Activated T-cell treated with anti-CD3 and anti-CD28 coated beads, Interleukin-2, amount 50 U/mL, for 24 hours (primary cell): ENCODE measurements around the gene PCDHGA1.
A peak's percentile ranks its signal among the peaks of the same experiment; 100 is the strongest.

Experiments
- DNase-seq: peaks from one replicate; pipeline ENCODE4 v3.0.0-alpha.2; 2020
- H3K27ac Mint-ChIP-seq: 2 replicates; pipeline ENCODE4 v1.8.0; 2020; ENCODE audit warnings: mild to moderate bottlenecking, mixed read lengths
- H3K27me3 Mint-ChIP-seq: 2 replicates; pipeline ENCODE4 v1.8.0; 2020; ENCODE audit warnings: mixed read lengths
- H3K36me3 Mint-ChIP-seq: 2 replicates; pipeline ENCODE4 v1.8.0; 2020; ENCODE audit warnings: low read depth, mixed read lengths
- H3K4me1 Mint-ChIP-seq: 2 replicates; pipeline ENCODE4 v1.8.0; 2020; ENCODE audit warnings: low read depth, mixed read lengths
- H3K4me3 Mint-ChIP-seq: 2 replicates; pipeline ENCODE4 v1.8.0; 2020; ENCODE audit warnings: mild to moderate bottlenecking, moderate library complexity, mixed read lengths
- H3K9me3 Mint-ChIP-seq: 2 replicates; pipeline ENCODE4 v1.8.0; 2020; ENCODE audit warnings: mixed read lengths

PCDHGA1 gene

DNA sequence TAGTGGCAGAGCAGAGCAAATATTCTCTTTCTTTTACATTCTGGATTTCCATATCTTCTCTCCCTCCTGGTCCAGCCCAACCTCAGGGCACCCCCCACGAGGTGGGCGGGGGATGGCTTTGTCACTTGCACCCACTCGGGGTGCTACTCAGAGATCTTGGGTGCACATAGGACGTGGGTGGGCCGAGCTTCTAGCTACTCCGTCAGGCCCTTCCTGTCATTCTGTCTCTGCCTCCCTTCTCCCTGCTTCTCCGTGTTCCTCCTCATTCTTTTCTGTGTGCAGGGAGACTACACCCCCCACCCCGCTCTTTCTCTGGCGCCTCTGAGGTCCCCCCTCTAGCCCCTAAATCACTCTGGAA, 178.1 kb downstream of the PCDHGA1 start:
- Mint-ChIP-seq H3K27me3 (no peaks in the 10 kb centered on the region), H3K9me3 (no peaks in the 10 kb centered on the region), H3K27ac (no peak overlapping the region), H3K4me1 (peaks cover 21% of the 10 kb centered on the region), H3K4me3 (no peak overlapping the region), H3K36me3 (peaks cover 4% of the 10 kb centered on the region)
- DNase-seq, result no peak

DNA sequence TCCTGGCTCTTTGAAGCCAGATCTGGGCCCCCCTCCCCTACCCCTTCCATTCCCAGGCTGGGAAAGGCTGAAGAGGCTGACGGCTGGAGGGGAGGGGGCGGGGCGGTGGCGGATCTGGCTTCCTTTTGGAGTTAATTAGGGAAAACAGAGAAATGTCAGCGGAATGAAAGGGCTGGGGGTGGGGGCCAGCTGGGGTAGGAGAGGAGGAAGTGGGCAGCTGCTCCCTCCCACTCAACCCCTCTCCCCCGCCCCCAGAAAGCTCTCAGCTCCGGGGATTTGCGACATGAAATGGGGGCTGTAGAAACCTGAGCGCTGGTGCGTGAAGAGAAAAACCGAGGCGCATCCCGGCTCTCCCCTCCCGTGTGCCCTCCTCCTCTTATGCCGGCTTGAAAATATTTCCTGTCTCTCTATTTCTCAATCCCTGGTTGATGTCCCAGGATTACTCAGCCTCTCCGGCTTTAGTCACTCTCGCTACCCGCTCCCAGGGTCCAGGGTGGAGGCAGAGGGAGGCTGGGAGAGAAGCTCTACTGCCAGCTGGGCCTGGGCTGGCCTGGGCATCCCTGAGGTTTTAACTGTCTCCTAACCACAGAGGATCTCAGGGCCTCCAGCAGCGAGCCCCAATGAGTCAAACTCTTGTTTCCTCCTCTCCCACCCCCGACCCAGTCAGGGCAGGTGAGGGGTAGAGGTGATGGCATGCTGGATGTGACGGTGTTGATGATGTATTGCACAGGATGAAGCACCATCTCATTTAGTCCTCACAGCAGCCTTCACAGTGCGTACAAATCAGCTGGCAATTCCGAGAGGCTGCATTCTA, 178.7 kb downstream of the PCDHGA1 start:
- Mint-ChIP-seq H3K4me1 (peaks cover 27% of the 10 kb centered on the region), H3K9me3 (no peaks in the 10 kb centered on the region), H3K27me3 (no peaks in the 10 kb centered on the region), H3K27ac (no peak overlapping the region), H3K4me3 (no peak overlapping the region), H3K36me3 (peaks cover 10% of the 10 kb centered on the region)
- no peak for DNase-seq

DNA sequence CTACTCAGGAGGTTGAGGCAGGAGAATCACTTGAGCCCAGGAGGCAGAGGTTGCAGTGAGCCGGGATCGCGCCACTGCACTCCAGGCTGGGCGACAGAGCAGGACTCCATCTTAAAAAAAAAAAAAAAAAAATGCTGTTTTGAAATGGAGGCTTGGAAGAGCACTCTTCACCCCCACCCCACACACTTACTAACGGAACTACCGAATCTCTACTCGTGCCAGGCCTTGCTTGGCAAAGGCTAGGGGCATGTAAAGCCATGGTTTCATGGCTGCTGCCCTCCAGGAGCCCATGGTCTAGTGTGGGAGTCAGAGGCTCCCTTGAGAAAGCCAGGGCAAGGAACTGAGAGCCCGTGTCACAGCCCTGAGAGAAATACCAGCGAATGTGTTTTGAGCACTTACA, 179.8 kb downstream of the PCDHGA1 start:
- H3K9me3 Mint-ChIP-seq, result no peaks in the 10 kb centered on the region
- H3K27me3 Mint-ChIP-seq, result no peaks in the 10 kb centered on the region
- H3K27ac Mint-ChIP-seq, result no peak overlapping the region
- H3K4me3 Mint-ChIP-seq, result no peak overlapping the region
- H3K4me1 Mint-ChIP-seq, result peaks cover 38% of the 10 kb centered on the region
- no peak for DNase-seq
- H3K36me3 Mint-ChIP-seq, result peaks cover 10% of the 10 kb centered on the region

- Mint-ChIP-seq H3K27ac (no peak overlapping the region), H3K4me1 (peaks cover 46% of the 10 kb centered on the region), H3K9me3 (no peaks in the 10 kb centered on the region), H3K4me3 (no peak overlapping the region), H3K27me3 (no peaks in the 10 kb centered on the region), H3K36me3 (peaks cover 10% of the 10 kb centered on the region)
- DNase-seq, result no peak
Measured at GRCh38 chr5:141510850-141511601, 180.7 kb downstream of the PCDHGA1 start.

DNA sequence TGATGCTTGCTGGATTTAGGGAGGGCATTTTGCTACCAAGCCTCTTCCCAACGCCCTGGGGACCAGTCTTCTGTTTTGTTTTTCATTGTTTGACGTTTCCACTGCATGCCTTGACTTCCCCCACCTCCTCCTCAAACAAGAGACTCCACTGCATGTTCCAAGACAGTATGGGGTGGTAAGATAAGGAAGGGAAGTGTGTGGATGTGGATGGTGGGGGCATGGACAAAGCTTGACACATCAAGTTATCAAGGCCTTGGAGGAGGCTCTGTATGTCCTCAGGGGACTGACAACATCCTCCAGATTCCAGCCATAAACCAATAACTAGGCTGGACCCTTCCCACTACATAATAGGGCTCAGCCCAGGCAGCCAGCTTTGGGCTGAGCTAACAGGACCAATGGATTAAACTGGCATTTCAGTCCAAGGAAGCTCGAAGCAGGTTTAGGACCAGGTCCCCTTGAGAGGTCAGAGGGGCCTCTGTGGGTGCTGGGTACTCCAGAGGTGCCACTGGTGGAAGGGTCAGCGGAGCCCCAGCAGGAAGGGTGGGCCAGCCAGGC, 181.5 kb downstream of the PCDHGA1 start:
- peaks cover 51% of the 10 kb centered on the region for H3K4me1 Mint-ChIP-seq
- no peak overlapping the region for H3K27ac Mint-ChIP-seq
- H3K36me3 Mint-ChIP-seq, result peaks cover 10% of the 10 kb centered on the region
- no peaks in the 10 kb centered on the region for H3K27me3 Mint-ChIP-seq
- DNase-seq, result no peak
- no peak overlapping the region for H3K4me3 Mint-ChIP-seq
- H3K9me3 Mint-ChIP-seq, result no peaks in the 10 kb centered on the region

DNA sequence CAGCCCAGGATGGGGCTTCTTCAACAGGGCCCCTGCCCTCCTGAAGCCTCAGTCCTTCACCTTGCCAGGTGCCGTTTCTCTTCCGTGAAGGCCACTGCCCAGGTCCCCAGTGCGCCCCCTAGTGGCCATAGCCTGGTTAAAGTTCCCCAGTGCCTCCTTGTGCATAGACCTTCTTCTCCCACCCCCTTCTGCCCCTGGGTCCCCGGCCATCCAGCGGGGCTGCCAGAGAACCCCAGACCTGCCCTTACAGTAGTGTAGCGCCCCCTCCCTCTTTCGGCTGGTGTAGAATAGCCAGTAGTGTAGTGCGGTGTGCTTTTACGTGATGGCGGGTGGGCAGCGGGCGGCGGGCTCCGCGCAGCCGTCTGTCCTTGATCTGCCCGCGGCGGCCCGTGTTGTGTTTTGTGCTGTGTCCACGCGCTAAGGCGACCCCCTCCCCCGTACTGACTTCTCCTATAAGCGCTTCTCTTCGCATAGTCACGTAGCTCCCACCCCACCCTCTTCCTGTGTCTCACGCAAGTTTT, 182.1 kb downstream of the PCDHGA1 start:
- H3K4me1 Mint-ChIP-seq, result peaks cover 51% of the 10 kb centered on the region
- H3K27ac Mint-ChIP-seq, result peak overlapping the region; percentile 80

GRCh38 chr5:141512911-141513626, 182.8 kb downstream of the PCDHGA1 start:
- peaks cover 51% of the 10 kb centered on the region for H3K4me1 Mint-ChIP-seq
- H3K4me3 Mint-ChIP-seq, result peak overlapping the region; percentile 70
- H3K36me3 Mint-ChIP-seq, result peaks cover 10% of the 10 kb centered on the region
- H3K9me3 Mint-ChIP-seq, result no peaks in the 10 kb centered on the region
- peak overlapping the region; percentile 80 for H3K27ac Mint-ChIP-seq
- peak; percentile 67 for DNase-seq
- H3K27me3 Mint-ChIP-seq, result no peaks in the 10 kb centered on the region

More for the DNA sequence above, 182.1 kb downstream of the PCDHGA1 start:
- H3K4me3 Mint-ChIP-seq, result peak overlapping the region; percentile 70
- no peaks in the 10 kb centered on the region for H3K9me3 Mint-ChIP-seq
- no peaks in the 10 kb centered on the region for H3K27me3 Mint-ChIP-seq
- DNase-seq, result peak; percentile 88
- H3K36me3 Mint-ChIP-seq, result peaks cover 10% of the 10 kb centered on the region

DNA sequence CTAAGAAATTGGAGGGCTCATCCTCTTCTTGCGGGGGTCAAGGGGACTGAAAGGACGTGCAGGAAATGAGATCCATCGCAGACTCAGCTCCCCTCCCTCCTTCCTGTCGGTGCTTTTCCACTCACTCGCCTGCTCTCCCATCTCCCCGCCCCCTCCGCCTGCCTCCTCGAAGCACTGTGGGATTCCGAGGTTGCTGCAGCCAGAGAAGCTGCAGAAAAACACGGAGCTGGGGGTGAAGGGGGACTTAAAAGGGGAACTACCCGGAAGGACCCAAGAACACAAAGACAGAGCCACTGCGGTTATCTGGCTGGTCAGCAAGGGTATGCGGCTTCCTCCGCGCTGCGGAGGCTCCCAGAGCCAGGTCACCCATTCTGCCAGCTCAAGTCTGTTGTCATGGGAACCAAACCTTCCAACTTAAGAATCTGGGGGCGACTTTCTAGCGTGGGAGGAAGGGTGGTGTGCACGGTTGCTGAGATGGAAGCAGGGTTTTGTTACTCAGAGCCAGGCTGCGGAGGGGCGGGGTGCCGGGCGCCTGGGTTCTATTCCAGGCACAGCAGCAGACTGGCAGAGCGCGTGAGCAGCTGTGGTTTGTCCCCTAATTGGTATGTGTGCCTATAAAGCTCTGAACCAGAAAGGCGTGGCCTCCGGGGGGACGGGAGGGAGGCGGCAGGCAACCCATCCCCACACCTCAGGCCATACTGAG, 183.5 kb downstream of the PCDHGA1 start:
- Mint-ChIP-seq H3K27me3 (no peaks in the 10 kb centered on the region), H3K4me3 (peak overlapping the region; percentile 70), H3K27ac (peak overlapping the region; percentile 80), H3K36me3 (peaks cover 10% of the 10 kb centered on the region), H3K9me3 (no peaks in the 10 kb centered on the region), H3K4me1 (peaks cover 49% of the 10 kb centered on the region)
- DNase-seq, result peak; percentile 72

DNA sequence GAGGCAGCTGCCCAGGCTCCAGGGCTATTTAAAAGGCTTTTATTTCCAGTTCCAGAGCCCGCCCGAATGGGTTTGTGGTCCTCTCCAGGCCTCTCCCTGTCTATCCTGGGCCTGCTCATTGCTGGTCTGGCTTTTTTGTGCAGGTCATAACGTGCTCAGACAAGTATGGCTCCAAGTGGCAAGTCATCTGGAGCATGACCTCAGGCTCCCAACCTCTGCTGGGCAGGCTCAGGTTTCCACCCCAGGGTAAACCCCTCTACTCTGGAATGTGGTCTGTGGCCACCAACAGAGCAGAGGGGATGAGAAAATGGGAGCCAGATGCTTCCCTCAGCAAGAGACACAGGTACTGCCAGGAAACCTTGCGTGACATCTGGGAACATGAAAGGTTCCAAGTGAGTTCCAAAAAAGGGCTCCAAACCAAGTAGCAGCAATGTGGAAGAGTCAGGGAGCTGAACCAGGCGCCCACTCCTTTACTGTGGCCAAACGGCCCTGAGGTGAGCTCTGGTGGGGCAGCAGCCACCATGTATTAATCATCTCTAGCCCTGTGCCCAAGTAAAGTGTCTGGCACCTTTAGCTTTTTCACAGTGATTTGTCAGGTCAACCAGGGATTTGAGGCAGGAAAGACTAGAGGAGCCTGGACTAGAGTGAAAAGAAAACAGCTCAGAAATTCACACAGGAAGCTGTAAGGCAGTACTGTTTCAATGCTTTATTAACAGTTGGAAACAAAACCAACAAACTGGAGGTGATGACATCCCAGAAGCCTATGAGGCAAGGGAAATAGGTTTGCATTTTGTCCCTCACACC, 184.2 kb downstream of the PCDHGA1 start:
- H3K4me3 Mint-ChIP-seq, result no peak overlapping the region
- no peaks in the 10 kb centered on the region for H3K9me3 Mint-ChIP-seq
- no peaks in the 10 kb centered on the region for H3K27me3 Mint-ChIP-seq
- H3K4me1 Mint-ChIP-seq, result peaks cover 42% of the 10 kb centered on the region
- peak overlapping the region; percentile 80 for H3K27ac Mint-ChIP-seq
- H3K36me3 Mint-ChIP-seq, result peaks cover 10% of the 10 kb centered on the region
- no peak for DNase-seq

- peaks cover 44% of the 10 kb centered on the region for H3K4me1 Mint-ChIP-seq
- H3K9me3 Mint-ChIP-seq, result no peaks in the 10 kb centered on the region
- H3K27ac Mint-ChIP-seq, result peak overlapping the region; percentile 63
- H3K4me3 Mint-ChIP-seq, result no peak overlapping the region
- DNase-seq, result no peak
- no peaks in the 10 kb centered on the region for H3K27me3 Mint-ChIP-seq
- H3K36me3 Mint-ChIP-seq, result peaks cover 10% of the 10 kb centered on the region
Measured at GRCh38 chr5:141515141-141515540, 184.8 kb downstream of the PCDHGA1 start.

GRCh38 chr5:141515946-141516671, 185.8 kb downstream of the PCDHGA1 start:
- no peak overlapping the region for H3K4me3 Mint-ChIP-seq

GRCh38 chr5:141516672-141517025, 186.3 kb downstream of the PCDHGA1 start:
- peak overlapping the region; percentile 64 for H3K27ac Mint-ChIP-seq
- H3K27me3 Mint-ChIP-seq, result no peaks in the 10 kb centered on the region
- no peak overlapping the region for H3K4me3 Mint-ChIP-seq
- DNase-seq, result no peak
- peaks cover 10% of the 10 kb centered on the region for H3K36me3 Mint-ChIP-seq
- H3K4me1 Mint-ChIP-seq, result peaks cover 59% of the 10 kb centered on the region
- H3K9me3 Mint-ChIP-seq, result no peaks in the 10 kb centered on the region

More at GRCh38 chr5:141515946-141516671, 185.8 kb downstream of the PCDHGA1 start:
- peaks cover 53% of the 10 kb centered on the region for H3K4me1 Mint-ChIP-seq
- peak overlapping the region; percentile 64 for H3K27ac Mint-ChIP-seq
- H3K27me3 Mint-ChIP-seq, result no peaks in the 10 kb centered on the region
- DNase-seq, result no peak
- no peaks in the 10 kb centered on the region for H3K9me3 Mint-ChIP-seq
- H3K36me3 Mint-ChIP-seq, result peaks cover 10% of the 10 kb centered on the region

DNA sequence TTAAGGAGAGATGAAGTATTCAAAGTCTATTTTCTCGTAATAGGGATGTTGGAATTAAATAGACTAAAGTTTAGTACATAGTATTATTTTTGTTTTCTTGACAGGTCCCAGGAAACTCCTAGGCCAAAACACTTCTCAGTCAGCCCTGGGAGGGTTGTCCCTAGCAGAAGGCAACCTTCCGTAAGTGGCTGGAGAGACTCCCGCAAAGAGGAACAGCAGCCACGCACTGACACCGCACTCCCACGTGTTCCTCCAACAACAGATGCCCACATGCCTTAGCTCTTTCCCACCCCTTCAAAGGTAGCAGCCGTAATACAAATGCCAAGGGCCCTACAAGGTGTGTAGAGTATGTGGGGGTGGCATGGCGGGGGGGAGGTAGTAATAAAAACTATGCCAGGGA, 187.0 kb downstream of the PCDHGA1 start:
- Mint-ChIP-seq H3K36me3 (peaks cover 10% of the 10 kb centered on the region), H3K27me3 (no peaks in the 10 kb centered on the region), H3K9me3 (no peaks in the 10 kb centered on the region), H3K4me1 (peaks cover 65% of the 10 kb centered on the region), H3K4me3 (no peak overlapping the region), H3K27ac (no peak overlapping the region)
- no peak for DNase-seq
